H9 (cell line): Measurements from ENCODE around the gene CHADL. TPM values are rescaled to one million over a fixed set of nuclear protein-coding genes. Genes with fewer than 3 reads are reported as not detected.
A peak's percentile ranks its signal among the peaks of the same experiment; 100 is the strongest.

Source experiments
- DNase-seq: peaks from one replicate; pipeline ENCODE4 v3.0.0-alpha.2; 2017
- H2AFZ ChIP-seq: one replicate; pipeline ENCODE4 v1.6.1; 2013; ENCODE audit warnings: mild to moderate bottlenecking, low read length, control low read depth, moderate library complexity
- H2AK5ac ChIP-seq: 2 replicates; pipeline ENCODE4 v1.6.1; 2013; ENCODE audit warnings: low read length, control low read depth, mixed read lengths; ENCODE audit not compliant: insufficient read length
- H2BK120ac ChIP-seq: one replicate; pipeline ENCODE4 v1.6.1; 2013; ENCODE audit warnings: low read depth, mild to moderate bottlenecking, low read length, control low read depth, inconsistent platforms; ENCODE audit not compliant: poor library complexity, severe bottlenecking
- H2BK12ac ChIP-seq: 2 replicates; pipeline ENCODE4 v1.6.1; 2013; ENCODE audit warnings: low read length, control low read depth, mixed read lengths, low read depth; ENCODE audit not compliant: insufficient read length
- H2BK15ac ChIP-seq: 2 replicates; pipeline ENCODE4 v1.6.1; 2013; ENCODE audit warnings: low read depth, low read length, control low read depth
- H2BK20ac ChIP-seq: one replicate; pipeline ENCODE4 v1.6.1; 2013; ENCODE audit warnings: low read depth, mild to moderate bottlenecking, low read length, control low read depth, inconsistent platforms; ENCODE audit not compliant: poor library complexity, severe bottlenecking
- H2BK5ac ChIP-seq: 2 replicates; pipeline ENCODE4 v1.6.1; 2013; ENCODE audit warnings: low read length, control low read depth, mixed read lengths; ENCODE audit not compliant: insufficient read length
- H3K14ac ChIP-seq: 2 replicates; pipeline ENCODE4 v1.6.1; 2013; ENCODE audit warnings: low read length, control low read depth; ENCODE audit not compliant: insufficient read depth
- H3K18ac ChIP-seq: 2 replicates; pipeline ENCODE4 v1.6.1; 2013; ENCODE audit warnings: low read depth, mild to moderate bottlenecking, mixed read lengths, low read length, control low read depth; ENCODE audit not compliant: insufficient read length
- H3K23ac ChIP-seq: 2 replicates; pipeline ENCODE4 v1.6.1; 2013; ENCODE audit warnings: low read length, control low read depth, mixed read lengths, low read depth; ENCODE audit not compliant: insufficient read length
- H3K23me2 ChIP-seq: 2 replicates; pipeline ENCODE4 v1.6.1; 2013; ENCODE audit warnings: low read depth, mild to moderate bottlenecking, mixed read lengths, low read length, control low read depth; ENCODE audit not compliant: insufficient read length, poor library complexity, severe bottlenecking
- H3K27ac ChIP-seq: 2 replicates; pipeline ENCODE4 v1.5.1; 2013; ENCODE audit warnings: low read length, control low read depth, mixed read lengths, low read depth; ENCODE audit not compliant: insufficient read length
- H3K27me3 ChIP-seq: 2 replicates; pipeline ENCODE4 v1.6.1; 2013; ENCODE audit warnings: low read length, control low read depth, inconsistent platforms; ENCODE audit not compliant: insufficient read depth
- H3K4ac ChIP-seq: 2 replicates; pipeline ENCODE4 v1.6.1; 2013; ENCODE audit warnings: low read depth, mild to moderate bottlenecking, control low read depth, inconsistent platforms, low read length, moderate library complexity
- H3K4me1 ChIP-seq: 2 replicates; pipeline ENCODE4 v1.6.1; 2013; ENCODE audit warnings: low read length, control low read depth, inconsistent platforms; ENCODE audit not compliant: insufficient read depth
- H3K4me2 ChIP-seq: 2 replicates; pipeline ENCODE4 v1.6.1; 2013; ENCODE audit warnings: low read length, control low read depth, mixed read lengths; ENCODE audit not compliant: insufficient read length, insufficient read depth
- H3K56ac ChIP-seq: 2 replicates; pipeline ENCODE4 v1.6.1; 2013; ENCODE audit warnings: low read depth, mild to moderate bottlenecking, mixed read lengths, low read length, control low read depth; ENCODE audit not compliant: insufficient read length
- H3K79me1 ChIP-seq: 2 replicates; pipeline ENCODE4 v1.6.1; 2013; ENCODE audit warnings: low read depth, mild to moderate bottlenecking, moderate library complexity, low read length, control low read depth, inconsistent platforms; ENCODE audit not compliant: insufficient read depth, poor library complexity, severe bottlenecking
- H3K79me2 ChIP-seq: 2 replicates; pipeline ENCODE4 v1.6.1; 2013; ENCODE audit warnings: low read length, control low read depth, inconsistent platforms; ENCODE audit not compliant: insufficient read depth
- H3K9ac ChIP-seq: 2 replicates; pipeline ENCODE4 v1.6.1; 2013; ENCODE audit warnings: low read length, control low read depth, mixed read lengths; ENCODE audit not compliant: insufficient read length; ENCODE audit errors: extremely low read depth
- H3K9me3 ChIP-seq: one replicate; pipeline ENCODE4 v1.6.1; 2013; ENCODE audit warnings: low read depth, low read length, inconsistent platforms; ENCODE audit not compliant: control insufficient read depth
- H3T11ph ChIP-seq: one replicate; pipeline ENCODE4 v1.6.1; 2013; ENCODE audit warnings: mild to moderate bottlenecking, low read length, control low read depth, inconsistent platforms
- H4K20me1 ChIP-seq: one replicate; pipeline ENCODE4 v1.6.1; 2013; ENCODE audit not compliant: control insufficient read depth, insufficient read length, insufficient read depth
- H4K5ac ChIP-seq: 2 replicates; pipeline ENCODE4 v1.6.1; 2013; ENCODE audit warnings: low read depth, mild to moderate bottlenecking, mixed read lengths, low read length, control low read depth; ENCODE audit not compliant: insufficient read length
- H4K8ac ChIP-seq: replicated peaks from 2 replicates; pipeline ENCODE4 v1.6.1; 2013; ENCODE audit warnings: low read length, control low read depth, mixed read lengths, low read depth; ENCODE audit not compliant: insufficient read length
- H4K91ac ChIP-seq: 2 replicates; pipeline ENCODE4 v1.6.1; 2013; ENCODE audit warnings: low read depth, mild to moderate bottlenecking, moderate library complexity, mixed read lengths, low read length, control low read depth; ENCODE audit not compliant: insufficient read length
- H3K27ac Mint-ChIP-seq, 3 experiments: 2 replicates in 2 of 3; 3 replicates in 1 of 3; pipeline ENCODE4 v1.8.0; 2020 to 2021; ENCODE audit warnings: mixed read lengths in 3 of 3, mild to moderate bottlenecking in 1 of 3, moderate library complexity in 1 of 3
- H3K27me3 Mint-ChIP-seq: 2 replicates; pipeline ENCODE4 v1.8.0; 2021; ENCODE audit warnings: low read depth, mild to moderate bottlenecking, moderate library complexity, mixed read lengths
- H3K36me3 Mint-ChIP-seq, 3 experiments: 2 replicates in 2 of 3; 3 replicates in 1 of 3; pipeline ENCODE4 v1.8.0; 2020 to 2021; ENCODE audit warnings: low read depth in 3 of 3, mixed read lengths in 3 of 3; ENCODE audit not compliant: insufficient read depth in 1 of 3
- H3K4me1 Mint-ChIP-seq, 2 experiments: 2 replicates each; pipeline ENCODE4 v1.8.0; 2020; ENCODE audit warnings: mixed read lengths in 2 of 2
- H3K4me3 Mint-ChIP-seq, 2 experiments: 2 replicates in 1 of 2; 3 replicates in 1 of 2; pipeline ENCODE4 v1.8.0; 2020 to 2021; ENCODE audit warnings: mild to moderate bottlenecking in 2 of 2, mixed read lengths in 2 of 2, moderate library complexity in 1 of 2
- H3K9me3 Mint-ChIP-seq, 2 experiments: 2 replicates in 1 of 2; 3 replicates in 1 of 2; pipeline ENCODE4 v1.8.0; 2020; ENCODE audit warnings: mild to moderate bottlenecking in 2 of 2, mixed read lengths in 2 of 2, moderate library complexity in 1 of 2
- CTCF ChIP-seq: fragments of 200-600 bp; sonication (generic); conservative IDR thresholded peaks from 3 replicates; pipeline ENCODE4 v1.8.0; 2021; ENCODE audit warnings: antibody characterized with exemption, mild to moderate bottlenecking
- WGBS: extraction: QIAGEN DNeasy Blood & Tissue Kit; methylation state at CpG from one replicate; pipeline ENCODE4 v1.1.7; 2013; ENCODE audit warnings: missing lambda C conversion rate, low lambda C conversion rate, mixed read lengths; ENCODE audit not compliant: insufficient read length; ENCODE audit errors: extremely low coverage; 5-methylcytosine and 5-hydroxymethylcytosine counted together
- total RNA-seq: library from RNA; stranded (reverse); gene quantifications from 2 replicates; pipeline ENCODE4 v1.2.1, GENCODE V29; 2021

The CHADL gene
- total RNA-seq, 1 experiment from 2014 or later: 1.6 TPM

- H2BK20ac ChIP-seq: no peak overlapping the region
- no peak overlapping the region for H3K4ac ChIP-seq
- peaks cover 11% of the 10 kb centered on the region for H3K23me2 ChIP-seq
- Mint-ChIP-seq H3K36me3 (peaks cover 5 to 11% (median 7%) of the 10 kb centered on the region in 3 experiments; a peak in 6 of 7 replicates), H3K27ac (peak overlapping the region; percentile 82 to 95 (median 94)), H3K9me3 (peaks cover 5% of the 10 kb centered on the region in 2 experiments), H3K27me3 (no peaks in the 10 kb centered on the region), H3K4me3 (no peak overlapping the region), H3K4me1 (peaks cover 34 to 39% of the 10 kb centered on the region in 2 experiments)
- no peak overlapping the region for H3K14ac ChIP-seq
- H4K91ac ChIP-seq: peak overlapping the region; percentile 12
- H3K18ac ChIP-seq: peak overlapping the region; percentile 50
- H3K56ac ChIP-seq: peak overlapping the region; percentile 9
- H2AFZ ChIP-seq: no peak overlapping the region
- peak overlapping the region; percentile 18 for H2AK5ac ChIP-seq
- peak overlapping the region; percentile 73 for H3K27ac ChIP-seq
- H4K20me1 ChIP-seq: no peaks in the 10 kb centered on the region
- no peak overlapping the region for H4K5ac ChIP-seq
- H3T11ph ChIP-seq: peak overlapping the region; percentile 27
- H3K4me2 ChIP-seq: no peak overlapping the region
- TF ChIP-seq CTCF: no peak
- H3K27me3 ChIP-seq: no peaks in the 10 kb centered on the region
- no peak overlapping the region for H2BK120ac ChIP-seq
- no peak overlapping the region for H2BK15ac ChIP-seq
- WGBS: no CpG with 5 or more reads among the region's 1 CpG
- H3K4me1 ChIP-seq: peaks cover 6% of the 10 kb centered on the region; the same call in 1 of the 2 replicates
- no peak overlapping the region for H3K9ac ChIP-seq
- no peak overlapping the region for H2BK5ac ChIP-seq
- no peak overlapping the region for H3K23ac ChIP-seq
- no peak for DNase-seq
- no peaks in the 10 kb centered on the region for H3K9me3 ChIP-seq
- H2BK12ac ChIP-seq: peak overlapping the region; percentile 97
- no peak overlapping the region for H4K8ac ChIP-seq
- peaks cover 6% of the 10 kb centered on the region; the same call in 1 of the 2 replicates for H3K79me2 ChIP-seq
- peaks cover 2% of the 10 kb centered on the region for H3K79me1 ChIP-seq
Measured at GRCh38 chr22:41289671-41290070, 48.9 kb upstream of the CHADL start.
